NCI-H460 (cell line): ENCODE results near the gene APLP1. TPM values are rescaled to one million over a fixed set of nuclear protein-coding genes. Genes with fewer than 3 reads are reported as not detected.

ENCODE experiments used
- small RNA-seq, 2 experiments: library from RNA; depleted of rRNA; stranded (forward); fragments of <200 nt; gene quantifications; one replicate each; pipeline ENCODE3, GENCODE V24; 2014
- total RNA-seq: library from RNA; depleted of rRNA; stranded (reverse); fragments of >200 nt; shearing (Covaris generic); gene quantifications from 2 replicates; pipeline ENCODE4 v1.2.3, GENCODE V29; 2014; rRNA removed

APLP1 gene
- total RNA-seq, 1 experiment from 2014 or later, result 12.2 TPM

Small RNA genes within 50 kb of the gene (small RNA-seq; reads per million reads assigned to genes)
- 0 reads per million in 2 experiments for gene RN7SL402P

Other genes starting within 250 kb of the APLP1 start
- 72.5 and 80.0 TPM in 2 replicates for gene RBM42, start 239.5 kb upstream of the APLP1 start, total RNA-seq
- gene ETV2, start 226.8 kb upstream of the APLP1 start, total RNA-seq, result 0.30 TPM in 1 of 2 replicates, not detected in the other
- gene COX6B1, start 220.3 kb upstream of the APLP1 start, total RNA-seq, result 297 and 343 TPM in 2 replicates
- gene UPK1A, start 202.1 kb upstream of the APLP1 start, total RNA-seq, result 0.25 TPM in 1 of 2 replicates, not detected in the other
- gene ZBTB32, start 164.0 kb upstream of the APLP1 start, total RNA-seq, result not detected in 2 replicates
- 7.7 and 9.4 TPM in 2 replicates for gene KMT2B, start 150.6 kb upstream of the APLP1 start, total RNA-seq
- 0.49 and 1.6 TPM in 2 replicates for gene IGFLR1, start 126.1 kb upstream of the APLP1 start, total RNA-seq
- 21.0 and 21.8 TPM in 2 replicates for gene U2AF1L4, start 123.2 kb upstream of the APLP1 start, total RNA-seq
- 63.8 and 70.6 TPM in 2 replicates for gene PSENEN, start 122.9 kb upstream of the APLP1 start, total RNA-seq
- gene LIN37, start 120.0 kb upstream of the APLP1 start, total RNA-seq, result 7.0 and 8.4 TPM in 2 replicates
- gene HSPB6, start 111.5 kb upstream of the APLP1 start, total RNA-seq, result 3.7 and 6.7 TPM in 2 replicates
- gene PROSER3, start 110.4 kb upstream of the APLP1 start, total RNA-seq, result 7.4 and 8.0 TPM in 2 replicates
- 3.1 and 3.5 TPM in 2 replicates for gene ARHGAP33, start 93.0 kb upstream of the APLP1 start, total RNA-seq
- not detected in 2 replicates for gene PRODH2, start 55.7 kb upstream of the APLP1 start, total RNA-seq
- gene NPHS1, start 16.1 kb upstream of the APLP1 start, total RNA-seq, result not detected in 2 replicates
- 0.12 and 0.32 TPM in 2 replicates for gene KIRREL2, start 11.7 kb upstream of the APLP1 start, total RNA-seq
- 4.3 and 5.1 TPM in 2 replicates for gene NFKBID, start 32.0 kb downstream of the APLP1 start, total RNA-seq
- gene HCST, start 34.0 kb downstream of the APLP1 start, total RNA-seq, result not detected in 2 replicates
- 0.64 TPM in 1 of 2 replicates, not detected in the other for gene TYROBP, start 39.7 kb downstream of the APLP1 start, total RNA-seq
- 3.5 and 6.1 TPM in 2 replicates for gene LRFN3, start 67.8 kb downstream of the APLP1 start, total RNA-seq
- gene SDHAF1, start 126.6 kb downstream of the APLP1 start, total RNA-seq, result 19.8 and 26.1 TPM in 2 replicates
- 0.22 and 0.26 TPM in 2 replicates for gene SYNE4, start 140.2 kb downstream of the APLP1 start, total RNA-seq
- 21.1 and 25.6 TPM in 2 replicates for gene ALKBH6, start 145.6 kb downstream of the APLP1 start, total RNA-seq
- gene CLIP3, start 164.3 kb downstream of the APLP1 start, total RNA-seq, result 0.27 and 0.35 TPM in 2 replicates
- gene THAP8, start 185.7 kb downstream of the APLP1 start, total RNA-seq, result 2.9 and 3.0 TPM in 2 replicates
- 12.3 and 13.7 TPM in 2 replicates for gene WDR62, start 186.3 kb downstream of the APLP1 start, total RNA-seq
- not detected in 2 replicates for gene OVOL3, start 242.6 kb downstream of the APLP1 start, total RNA-seq
- 90.1 and 139 TPM in 2 replicates for gene POLR2I, start 246.3 kb downstream of the APLP1 start, total RNA-seq
- gene TBCB, start 246.9 kb downstream of the APLP1 start, total RNA-seq, result 147 and 154 TPM in 2 replicates